Pons (tissue), 1 donor: Measurements from ENCODE around the gene CDH13.

Source experiments
- DNase-seq: peaks from one replicate; pipeline ENCODE4 v3.0.0-alpha.2; 2016; ENCODE audit warnings: low spot score

CDH13 gene

DNA sequence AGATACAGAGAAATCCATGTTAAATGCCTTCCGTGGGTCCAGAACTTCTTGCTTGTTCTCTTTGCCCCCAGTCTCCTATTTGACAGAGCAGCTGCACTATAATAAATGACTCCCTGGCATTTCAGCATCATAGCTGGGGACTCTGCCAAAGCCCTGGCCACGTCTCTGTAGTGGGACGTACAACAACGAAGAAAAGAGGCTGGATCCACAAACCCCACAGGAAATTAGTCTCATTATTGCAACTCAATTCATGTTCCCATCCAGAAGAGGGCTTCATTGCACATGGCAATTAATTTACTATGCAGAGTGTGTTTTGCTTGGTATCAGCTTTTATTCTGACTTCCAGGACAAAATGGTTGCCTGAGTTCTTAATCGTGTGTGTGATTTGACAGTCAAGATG is 121.3 kb downstream of the CDH13 start:
- DNase-seq: no peak

DNA sequence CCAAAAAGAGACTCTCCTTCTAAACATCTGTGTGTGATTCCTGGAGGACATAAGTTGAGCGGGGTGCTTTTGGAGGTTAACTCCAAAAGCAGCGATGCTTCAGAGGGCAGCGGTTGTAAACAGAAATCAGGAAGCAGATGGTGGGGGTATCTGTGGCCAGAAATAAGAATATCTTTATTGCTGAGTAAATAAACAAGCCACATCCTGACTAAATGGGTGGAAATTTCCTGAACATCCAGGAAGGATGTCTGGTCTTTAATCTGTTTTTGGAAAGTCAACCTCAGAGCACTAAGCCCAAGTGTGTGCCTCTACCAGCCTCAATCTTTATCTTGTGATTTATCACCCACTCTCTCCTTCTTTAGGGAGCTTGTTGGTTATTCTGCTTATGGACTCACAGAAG is 123.3 kb downstream of the CDH13 start:
- DNase-seq: no peak

DNA sequence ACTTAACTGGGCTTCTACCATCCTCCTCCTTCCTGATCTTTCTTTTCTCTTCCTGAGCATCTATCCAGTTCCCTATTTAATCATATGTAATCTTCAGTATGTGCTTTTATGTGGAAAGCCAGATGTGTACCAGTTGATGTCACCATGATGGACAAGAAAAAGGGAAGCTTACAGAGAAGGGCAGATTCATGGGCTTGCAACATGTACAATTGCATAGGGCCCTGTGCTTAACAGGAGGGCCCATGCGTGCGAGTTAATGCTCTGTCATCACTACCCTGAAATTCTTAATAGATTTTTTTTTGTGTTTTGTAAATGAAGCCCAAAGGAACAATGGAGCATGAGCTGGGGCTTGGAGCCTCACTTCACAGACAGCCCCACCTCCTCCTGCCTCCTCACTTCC is 124.3 kb downstream of the CDH13 start:
- DNase-seq: no peak

DNA sequence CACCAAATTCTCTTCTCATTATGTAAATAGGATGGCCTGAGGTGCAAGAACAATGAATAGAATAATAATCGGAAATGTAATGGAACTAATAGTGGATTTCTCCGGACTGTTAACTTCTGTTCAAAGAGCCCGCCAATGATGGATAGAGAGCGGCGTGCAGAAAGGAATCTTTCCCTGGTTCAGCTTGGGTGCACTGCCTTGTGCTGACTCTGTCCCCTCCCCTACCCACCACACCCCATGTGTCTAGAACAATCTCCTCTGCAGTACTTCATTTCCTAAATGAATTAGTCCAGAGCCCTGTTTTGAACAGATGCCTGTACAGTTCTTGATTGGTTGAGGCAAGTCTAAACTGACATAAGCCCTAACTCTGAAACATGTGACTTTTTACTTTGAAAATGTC is 125.4 kb downstream of the CDH13 start:
- no peak for DNase-seq

DNA sequence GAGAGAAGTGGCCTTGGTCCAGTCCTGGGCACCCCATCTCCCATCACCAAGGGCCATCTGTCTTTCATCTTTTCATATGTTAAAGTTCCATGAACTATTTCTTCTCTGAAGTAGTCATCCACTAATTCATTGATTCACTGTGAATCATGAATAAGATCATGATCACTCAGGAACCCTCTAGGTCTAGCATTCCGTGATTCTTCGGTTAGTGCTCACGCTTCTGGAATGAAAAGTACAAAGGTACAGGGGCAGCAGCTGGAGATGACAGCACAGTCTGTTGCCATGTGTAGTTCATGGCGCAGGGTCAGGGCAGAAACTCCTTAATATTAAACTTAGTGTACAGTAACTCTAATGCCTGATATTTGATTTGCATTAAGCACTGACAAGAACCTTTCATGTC is 127.1 kb downstream of the CDH13 start:
- DNase-seq: no peak

DNA sequence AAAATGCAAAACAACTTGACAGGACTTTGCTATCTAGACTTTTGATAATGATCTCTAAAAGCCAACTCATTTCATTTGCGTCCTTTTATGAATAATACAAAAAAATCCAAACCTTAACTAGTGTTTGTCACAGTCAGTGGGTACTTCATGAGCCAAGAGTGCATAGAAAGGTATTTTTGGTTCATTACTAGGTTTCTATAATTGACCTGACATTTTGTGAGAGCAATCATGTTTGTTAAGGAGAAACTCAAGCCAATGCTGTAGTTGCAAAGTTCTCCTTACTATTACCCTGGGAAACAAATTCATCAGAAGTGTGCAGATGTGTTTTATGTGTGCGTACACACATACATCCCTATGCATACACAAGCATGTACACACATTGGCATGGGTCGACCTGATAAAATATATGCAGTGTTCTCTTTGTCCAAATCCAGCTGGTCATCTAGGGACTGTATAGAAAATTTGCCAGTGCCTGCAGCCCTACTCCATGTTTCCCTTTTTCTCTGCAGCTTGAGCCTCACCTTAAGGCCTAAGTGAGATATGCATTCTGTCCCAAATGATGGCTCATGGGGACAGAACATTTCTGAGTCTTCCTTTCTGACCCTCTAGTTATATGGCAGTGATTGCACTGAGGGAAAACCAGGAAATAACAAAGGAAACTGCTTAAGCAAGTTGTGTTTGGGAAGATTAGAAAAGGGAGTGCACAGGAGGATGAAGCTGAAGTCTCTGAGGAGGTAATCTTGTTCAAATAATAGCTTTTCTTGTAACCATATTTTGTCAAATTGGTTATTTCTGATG is 128.1 kb downstream of the CDH13 start:
- no peak for DNase-seq

DNA sequence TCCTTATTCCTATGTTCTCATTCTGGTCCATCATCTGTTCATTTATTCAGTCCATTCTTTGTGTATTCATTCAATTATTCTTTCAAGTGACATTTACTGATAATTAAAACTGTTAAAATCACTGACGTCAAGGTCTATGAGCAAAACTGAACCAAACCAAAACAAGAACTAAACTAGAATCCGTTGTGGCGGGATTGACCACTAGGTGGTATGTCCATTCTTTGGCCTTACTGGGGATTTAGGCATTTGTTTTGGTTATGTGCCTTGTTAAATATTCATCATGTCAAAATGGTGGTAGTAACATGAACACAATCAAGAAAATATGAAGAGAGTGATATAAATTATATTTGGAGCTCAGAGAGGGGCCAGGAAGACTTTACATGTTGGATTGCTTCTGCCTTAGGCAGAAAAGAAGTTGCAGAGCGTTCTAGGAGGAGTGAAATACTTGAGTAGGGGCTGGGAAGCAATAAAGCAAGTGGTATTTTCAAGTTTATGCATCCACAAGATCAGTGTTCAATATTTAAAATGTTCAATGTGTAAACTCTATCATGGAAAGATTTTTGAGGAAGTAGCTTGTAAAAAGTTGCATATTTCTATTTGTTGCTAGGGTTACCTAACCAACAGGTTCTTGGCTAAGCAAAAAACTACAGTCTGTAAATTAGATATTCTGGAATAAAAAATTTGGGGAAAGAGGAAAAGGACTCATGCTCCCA is 129.0 kb downstream of the CDH13 start:
- DNase-seq: no peak

DNA sequence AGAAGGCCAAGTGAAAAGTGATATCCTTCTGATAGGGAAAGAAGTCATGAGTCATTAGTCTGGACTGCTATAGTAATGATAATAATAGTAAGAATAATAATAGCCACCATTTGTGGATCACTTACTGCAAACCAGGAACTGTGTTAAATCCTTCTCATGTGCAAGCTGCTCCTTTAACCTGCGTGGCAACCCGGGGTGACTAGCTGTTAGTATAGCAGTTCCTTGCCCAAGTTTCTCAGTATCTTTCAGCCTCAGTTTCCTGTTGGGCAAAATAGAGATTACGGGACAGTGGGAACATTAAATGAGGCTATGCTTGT is 129.5 kb downstream of the CDH13 start:
- DNase-seq: no peak

DNA sequence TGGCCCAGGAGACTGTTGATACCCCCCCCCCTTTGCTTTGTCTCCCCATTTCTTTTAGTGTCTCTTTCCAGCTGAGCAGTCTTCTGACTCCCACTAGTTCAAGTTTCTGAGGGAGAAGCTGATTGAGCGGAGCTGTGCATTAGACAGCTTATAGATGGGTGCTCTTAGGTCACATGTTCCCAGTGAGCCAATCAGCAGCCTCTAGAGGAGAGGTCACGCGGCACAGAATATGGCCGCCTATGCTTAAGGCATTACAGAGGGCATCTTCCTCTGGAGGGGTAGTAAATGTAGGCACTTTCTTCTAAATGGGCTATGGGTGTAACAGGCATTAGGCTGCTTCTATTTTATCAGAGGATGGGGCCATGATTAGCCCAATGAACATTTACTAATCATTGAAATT is 131.6 kb downstream of the CDH13 start:
- DNase-seq: no peak

DNA sequence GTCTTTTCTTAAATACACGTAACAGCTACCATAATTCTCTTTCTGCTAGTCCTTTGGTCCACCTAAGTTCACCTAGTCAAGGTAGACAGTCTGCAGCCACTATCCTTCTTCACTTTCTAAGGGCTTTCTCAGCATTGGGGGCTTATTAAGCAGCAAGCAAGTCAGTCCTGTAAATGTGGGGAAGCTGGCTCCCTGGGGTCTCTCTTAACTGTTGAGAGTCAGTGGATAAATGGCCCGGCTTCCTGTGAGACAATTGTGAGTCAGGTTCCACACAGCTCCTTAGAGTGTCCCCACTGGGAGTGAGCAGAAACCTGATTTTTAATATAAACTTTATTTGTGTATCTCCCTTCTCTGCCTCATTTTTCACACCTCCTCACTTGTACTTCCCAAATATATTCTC is 132.1 kb downstream of the CDH13 start:
- no peak for DNase-seq

DNA sequence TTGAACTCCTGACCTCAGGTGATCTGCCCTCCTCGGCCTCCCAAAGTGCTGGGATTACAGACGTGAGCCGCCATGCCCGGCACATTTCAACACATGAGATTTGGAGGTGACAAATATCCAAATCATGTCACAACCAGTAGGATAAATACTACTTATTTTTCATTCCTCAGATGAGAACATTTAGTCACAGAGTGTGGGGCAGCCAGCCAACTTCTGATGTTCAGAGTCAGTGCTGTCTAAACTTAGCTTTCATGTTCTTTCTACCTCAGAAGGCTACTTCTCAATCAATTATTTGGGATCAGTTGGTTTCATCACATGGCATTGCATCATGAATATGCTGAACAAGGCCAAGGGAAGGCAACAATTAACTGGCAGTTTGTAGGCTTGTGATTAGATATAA is 134.5 kb downstream of the CDH13 start:
- no peak for DNase-seq

DNA sequence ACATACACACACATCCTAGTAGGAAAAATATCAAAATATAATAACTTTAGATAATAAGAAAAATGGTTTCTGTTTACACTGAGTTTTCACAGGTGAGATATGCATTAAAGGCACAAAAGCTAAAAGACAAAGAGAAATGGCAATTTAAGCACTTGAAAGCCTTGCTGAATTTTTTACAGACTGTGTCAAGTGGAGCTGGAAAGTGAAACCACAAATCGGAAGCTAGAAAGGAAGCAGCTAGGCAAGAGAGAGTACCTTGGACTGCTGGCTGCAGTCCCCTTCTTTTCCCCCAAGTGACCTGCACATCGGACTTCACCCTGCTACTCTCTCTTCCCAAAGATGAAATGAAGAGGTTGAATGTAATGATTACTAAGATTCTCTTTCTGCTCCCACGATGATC is 135.1 kb downstream of the CDH13 start:
- peak; percentile 23 for DNase-seq

DNA sequence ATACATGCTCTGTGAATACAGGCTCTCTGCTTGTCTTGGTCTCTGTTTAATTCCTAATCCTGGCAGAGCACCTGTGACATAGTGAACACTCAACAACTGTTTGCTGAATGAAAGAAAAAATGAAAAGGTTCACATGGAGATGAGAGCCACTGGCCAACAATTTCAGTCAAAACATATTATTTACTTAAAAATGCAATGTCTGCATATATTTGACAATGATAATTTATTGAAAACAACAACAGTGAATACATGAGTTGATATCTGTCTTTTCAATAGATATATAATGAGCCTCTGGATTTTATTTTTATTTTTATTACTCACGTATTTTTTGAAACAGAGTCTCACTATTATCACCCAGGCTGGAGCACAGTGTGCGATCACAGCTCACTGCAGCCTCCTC is 136.6 kb downstream of the CDH13 start:
- no peak for DNase-seq

DNA sequence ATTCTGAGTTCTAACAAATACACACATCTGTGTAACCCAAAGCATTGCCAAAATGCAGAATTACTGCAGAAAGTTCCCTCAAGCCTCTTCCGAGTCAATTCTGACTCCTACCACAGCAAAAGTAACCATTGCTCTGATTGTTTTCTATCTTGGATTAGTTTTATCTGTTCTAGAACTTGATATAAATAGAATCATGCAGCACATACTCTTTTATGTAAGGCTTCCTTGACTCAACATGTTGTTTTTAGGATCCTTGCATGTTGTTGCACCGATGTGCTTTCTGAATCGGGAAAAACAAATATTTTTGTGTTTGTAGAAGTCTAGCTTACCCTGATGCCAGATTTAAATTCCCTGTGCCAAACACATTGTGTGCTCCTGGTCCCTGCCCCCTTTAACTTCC is 140.4 kb downstream of the CDH13 start:
- no peak for DNase-seq

DNA sequence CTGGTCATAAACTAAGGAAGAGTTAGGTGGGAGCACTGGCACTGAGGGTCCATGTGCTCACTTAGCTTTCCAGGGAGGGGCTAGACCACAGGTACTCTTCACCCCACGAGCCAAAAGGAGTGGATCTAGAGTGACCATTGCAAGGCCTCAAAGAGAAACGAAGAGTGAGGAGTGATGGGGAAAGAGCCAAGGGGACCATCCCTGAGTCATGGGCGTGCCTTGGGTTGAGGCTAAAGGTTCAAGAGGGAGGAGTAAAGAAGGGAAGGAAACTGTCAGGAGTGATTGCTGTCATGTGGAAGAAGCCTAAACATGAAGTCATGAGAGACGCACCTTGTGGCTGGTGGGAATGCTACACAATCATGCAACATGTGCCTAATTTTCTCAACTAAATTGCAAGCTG is 141.0 kb downstream of the CDH13 start:
- DNase-seq: no peak

DNA sequence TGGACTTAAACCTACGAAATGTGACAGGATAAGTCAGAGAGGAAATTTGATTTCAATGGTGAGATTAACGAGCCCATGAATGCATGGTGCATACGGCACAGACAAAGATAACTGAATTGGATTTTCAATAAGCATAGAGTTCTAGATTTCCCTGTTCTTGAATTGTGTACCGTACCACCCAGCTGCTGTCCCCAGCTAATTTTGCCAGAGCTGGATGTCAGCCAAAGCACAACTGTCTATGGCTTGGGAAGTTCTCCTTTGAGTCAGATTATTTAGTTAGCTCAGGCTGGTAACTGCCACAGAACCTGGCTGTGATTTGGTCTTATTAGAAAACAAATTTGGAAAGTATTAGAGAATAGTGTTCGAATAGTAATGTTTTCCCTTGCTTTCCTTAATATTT is 143.1 kb downstream of the CDH13 start:
- peak; percentile 53 for DNase-seq

DNA sequence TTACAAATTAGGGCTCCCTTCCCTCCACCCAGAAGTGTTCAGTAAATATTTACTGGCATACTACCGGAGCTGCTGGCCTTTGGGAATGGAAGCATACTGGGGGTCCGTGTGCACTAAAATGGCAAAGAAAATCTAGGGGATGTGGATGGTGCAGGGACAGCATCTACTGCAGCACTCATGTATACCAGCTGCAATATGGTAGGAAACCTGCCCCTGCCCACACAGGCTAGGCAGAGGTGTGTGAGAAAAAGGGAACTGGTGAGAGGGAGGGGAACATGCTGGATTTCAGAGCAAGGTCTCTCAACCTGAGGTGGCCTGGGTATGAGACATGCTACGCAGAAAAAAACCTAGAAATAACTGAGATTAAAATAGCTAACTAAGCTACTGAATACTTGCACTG is 145.4 kb downstream of the CDH13 start:
- no peak for DNase-seq

DNA sequence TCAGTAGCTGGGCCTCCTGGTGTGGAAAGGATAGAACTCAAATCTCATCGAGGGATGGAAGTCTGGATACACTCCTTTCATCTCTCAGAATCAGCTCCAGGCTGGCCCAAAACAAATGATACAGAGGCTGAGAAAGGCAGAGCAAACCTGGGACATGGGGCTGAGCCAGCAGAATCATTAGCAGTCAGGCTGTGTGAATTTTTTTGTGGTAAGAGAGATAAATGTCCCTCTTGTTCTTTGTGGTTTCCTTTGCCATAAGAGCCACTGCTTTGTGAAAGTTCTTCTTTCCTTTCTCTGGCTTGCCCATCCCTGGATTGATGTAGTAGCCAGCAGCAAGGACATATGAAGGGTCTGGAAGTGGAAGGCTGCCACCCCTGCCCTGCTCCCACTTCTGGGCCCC is 146.2 kb downstream of the CDH13 start:
- no peak for DNase-seq

DNA sequence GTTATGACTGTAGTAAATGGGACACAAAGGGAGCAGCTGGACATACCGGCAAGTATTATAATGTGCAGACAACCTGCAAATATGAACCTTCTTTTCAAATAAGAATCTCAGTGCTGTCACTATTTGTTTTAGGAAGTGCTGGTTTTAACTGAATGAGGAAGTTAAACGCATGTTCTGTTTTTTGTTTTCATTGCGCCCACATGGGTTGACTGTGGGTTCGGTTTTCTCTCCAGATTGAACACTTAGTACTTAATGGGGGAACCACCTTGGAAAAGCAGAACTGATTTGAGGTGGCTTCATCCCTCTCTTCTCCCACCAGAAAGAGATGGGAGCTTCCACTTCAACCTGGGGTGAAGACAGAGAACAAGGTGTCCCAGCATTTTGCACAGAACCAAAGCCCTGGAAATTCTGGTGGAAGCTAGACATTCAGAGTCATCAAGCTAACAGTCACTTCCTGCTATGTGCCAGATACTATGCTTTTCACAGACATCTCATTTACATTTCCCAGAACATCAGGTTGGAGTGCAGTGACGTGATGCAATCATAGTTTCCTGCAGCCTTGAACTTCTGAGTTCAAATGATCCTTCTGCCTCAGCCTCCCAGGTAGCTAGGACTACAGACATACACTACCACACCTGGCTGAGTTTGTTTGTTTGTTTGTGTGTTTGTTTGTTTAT is 149.8 kb downstream of the CDH13 start:
- peak; percentile 73 for DNase-seq

DNA sequence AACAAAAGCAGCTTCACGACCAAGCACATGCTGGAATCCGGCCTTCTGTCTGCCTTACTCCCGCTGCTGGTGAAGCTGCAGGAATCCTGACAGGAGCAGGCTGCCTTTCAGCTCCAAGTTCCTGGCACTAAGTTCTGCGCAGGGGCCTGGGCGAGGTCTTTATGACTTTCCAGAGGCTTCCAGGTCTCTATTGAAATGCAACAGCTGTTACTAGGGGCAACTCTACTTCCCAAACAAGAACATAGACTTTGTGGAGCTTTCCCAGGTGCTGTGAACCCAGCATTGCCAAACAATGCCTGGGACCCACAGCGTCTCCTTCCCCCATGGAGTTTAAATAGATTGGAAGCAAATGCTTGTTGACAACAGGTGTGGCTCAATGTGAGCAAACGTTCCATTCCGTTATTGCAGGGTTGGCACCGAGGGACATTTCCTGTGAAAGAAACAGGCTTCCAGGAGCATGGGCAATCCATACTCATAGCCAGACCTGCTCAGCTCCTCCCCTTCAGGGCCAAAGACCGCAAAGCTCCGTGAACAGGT is 156.0 kb downstream of the CDH13 start:
- no peak for DNase-seq

DNA sequence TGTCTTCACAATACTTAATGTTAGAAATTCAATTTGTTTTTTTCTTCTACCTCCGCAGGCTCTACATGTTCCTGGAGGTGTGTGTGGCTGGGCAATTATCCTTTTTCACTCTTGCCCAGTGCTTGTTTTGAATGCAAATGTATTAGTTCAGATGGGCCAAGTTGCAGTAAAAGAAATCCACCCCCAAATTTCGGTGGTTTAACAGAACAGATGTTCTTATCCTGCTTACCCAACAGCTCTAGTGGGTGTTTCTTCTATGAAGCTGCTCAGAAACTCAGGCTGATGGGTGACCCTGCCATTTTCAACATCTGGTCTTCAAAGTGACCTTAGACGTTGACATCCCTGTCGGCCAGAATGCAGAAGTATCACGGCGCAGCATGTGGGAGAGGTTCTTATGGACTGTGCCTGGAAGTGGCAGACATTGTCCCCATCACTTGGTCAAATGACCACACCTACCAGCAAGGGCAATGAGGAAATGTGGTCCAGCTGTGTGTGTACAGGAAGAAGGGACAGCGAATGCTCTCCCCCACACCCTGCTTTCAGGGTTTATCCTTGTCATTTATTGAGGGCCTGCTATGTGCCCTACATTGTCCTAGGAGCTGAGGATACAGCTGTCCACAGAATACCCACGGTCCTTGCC is 157.3 kb downstream of the CDH13 start:
- no peak for DNase-seq

DNA sequence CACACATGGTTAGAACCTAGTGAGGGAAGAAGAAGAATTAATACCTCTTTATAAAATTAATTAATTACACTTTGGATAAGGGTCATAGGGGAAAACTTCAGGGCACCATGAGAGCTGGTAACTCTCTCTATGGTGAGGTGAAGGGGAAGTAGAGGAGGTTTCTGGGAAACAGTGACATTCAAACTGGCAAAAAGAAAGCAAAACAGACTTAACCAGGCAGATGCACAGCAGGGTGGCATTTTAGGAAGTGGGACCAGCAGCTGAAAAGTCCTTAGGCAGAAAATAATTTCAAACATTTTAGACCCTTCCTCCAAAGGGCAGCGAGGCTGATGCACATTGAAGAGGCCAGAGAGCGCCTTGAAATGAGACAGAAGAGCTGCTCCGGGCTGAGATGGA is 157.8 kb downstream of the CDH13 start:
- no peak for DNase-seq

DNA sequence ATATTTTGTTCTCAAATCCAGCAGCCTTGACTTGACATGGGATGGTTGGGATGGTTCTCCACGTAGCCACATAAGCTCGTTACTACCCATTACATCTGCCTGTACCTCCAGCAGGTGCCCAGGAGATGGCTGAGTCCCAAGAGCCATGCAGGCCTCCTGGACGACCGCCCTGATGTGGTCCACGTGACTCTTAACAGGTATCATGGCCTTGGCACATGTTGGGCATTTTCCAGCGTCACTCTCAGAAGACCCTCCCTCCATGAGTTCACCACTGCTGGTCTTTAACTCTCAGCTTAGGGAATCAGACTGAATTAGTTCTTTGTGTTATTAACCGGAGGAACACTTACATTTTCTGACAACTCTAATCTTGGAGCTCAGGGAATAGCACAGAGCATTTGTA is 161.5 kb downstream of the CDH13 start:
- DNase-seq: no peak
